Panc1 (cell line): ENCODE data around the gene SMAD5. TPM values are rescaled to one million over a fixed set of nuclear protein-coding genes. Genes with fewer than 3 reads are reported as not detected.

Experiments
- ATAC-seq: fragments of 200-7000 bp; cut with Tn5 transposase; 2 replicates; pipeline ENCODE4 v1.9.1; 2020; ENCODE audit warnings: mild to moderate bottlenecking, moderate library complexity
- BruUV-seq: library from RNA; stranded (reverse); fragments of 400-500 nt; replicated peaks from 2 replicates; lab custom pipeline; 2021; lab: Mats Ljungman, UMichigan
- CTCF ChIA-PET: fragments of 300-600 bp; sonication (Branson Sonifier 250); formaldehyde crosslinking; loops from one replicate; lab custom pipeline; 2022; ENCODE audit warnings: antibody characterized with exemption; lab: Charles Lee
- POLR2A ChIA-PET: fragments of 300-600 bp; sonication (Branson Sonifier 250); formaldehyde crosslinking; loops from one replicate; lab custom pipeline; 2022; ENCODE audit warnings: antibody characterized with exemption; lab: Charles Lee
- DNase-seq: peaks from one replicate; pipeline ENCODE4 v3.0.0-alpha.2; 2010; ENCODE audit warnings: low read depth, low spot score
- H3K27ac ChIP-seq: 2 replicates; pipeline ENCODE4 v1.5.1; 2011; ENCODE audit warnings: mild to moderate bottlenecking, low read length, inconsistent platforms
- H3K27me3 ChIP-seq: fragments of 200-500 bp; sonication (Bioruptor generic); 2 replicates; pipeline ENCODE4 v1.6.0; 2014; ENCODE audit warnings: low read length, inconsistent platforms; ENCODE audit not compliant: control insufficient read depth, insufficient read depth
- H3K36me3 ChIP-seq: fragments of 200-500 bp; sonication (Bioruptor generic); 2 replicates; pipeline ENCODE4 v1.5.1; 2014; ENCODE audit warnings: inconsistent platforms, mild to moderate bottlenecking, low read length, moderate library complexity; ENCODE audit not compliant: control insufficient read depth, insufficient read depth
- H3K4me1 ChIP-seq: 2 replicates; pipeline ENCODE4 v1.5.1; 2011; ENCODE audit warnings: inconsistent platforms, mild to moderate bottlenecking, low read length, moderate library complexity; ENCODE audit not compliant: control insufficient read depth, insufficient read depth
- H3K4me3 ChIP-seq, 2 experiments: 2 replicates each; pipeline ENCODE4 v1.5.1; 2011 to 2012; ENCODE audit warnings: low read depth in 2 of 2, low read length in 2 of 2, mild to moderate bottlenecking in 2 of 2, inconsistent platforms in 1 of 2, moderate library complexity in 1 of 2
- H3K9me3 ChIP-seq: fragments of 200-500 bp; sonication (Bioruptor generic); 2 replicates; pipeline ENCODE4 v1.5.1; 2014; ENCODE audit warnings: low read depth, mild to moderate bottlenecking, inconsistent platforms, low read length, moderate library complexity; ENCODE audit not compliant: control insufficient read depth, insufficient read depth
- POLR2AphosphoS5 ChIP-seq: IDR thresholded peaks from 2 replicates; pipeline ENCODE4 v1.6.1; 2012; ENCODE audit warnings: mild to moderate bottlenecking, low read depth, low read length, moderate library complexity
- SIN3A ChIP-seq: IDR thresholded peaks from 2 replicates; pipeline ENCODE4 v1.6.1; 2012; ENCODE audit warnings: low read depth, mild to moderate bottlenecking, low read length, moderate library complexity, borderline replicate concordance; ENCODE audit not compliant: insufficient read depth
- TCF7L2 ChIP-seq: IDR thresholded peaks from 2 replicates; pipeline ENCODE4 v1.6.1; 2011; ENCODE audit warnings: mild to moderate bottlenecking, low read depth, low read length, inconsistent platforms
- in situ Hi-C: cut with HindIII; loops from 2 replicates; pipeline ENCODE4 v1.10.0; 2016; ENCODE audit warnings: low sequenced_read_pairs, low pct_unique_long_range_greater_than_20kb
- intact Hi-C: fragments of 100-400 bp; cut with micrococcal nuclease; formaldehyde crosslinking; loops from one replicate; pipeline ENCODE4 v1.10.0; 2022; ENCODE audit not compliant: unreplicated experiment
- total RNA-seq: library from RNA; stranded (reverse); gene quantifications from one replicate; pipeline ENCODE4 v1.2.1, GENCODE V29; 2021; ENCODE audit not compliant: unreplicated experiment
- TF ChIP-seq, protein P1 (sequence below), 2 experiments: IDR thresholded peaks; 2 replicates each; pipeline ENCODE4 v1.6.1; 2011 to 2012; ENCODE audit warnings: low read depth in 2 of 2, control low read depth in 1 of 2, low read length in 1 of 2, mild to moderate bottlenecking in 1 of 2, moderate library complexity in 1 of 2; ENCODE audit not compliant: insufficient read depth in 1 of 2
- TF ChIP-seq, protein P2 (sequence below): fragments of 450-650 bp; IDR thresholded peaks from 2 replicates; pipeline ENCODE4 v1.5.1; 2017; ENCODE audit warnings: mild to moderate bottlenecking

The SMAD5 gene
- total RNA-seq, 1 experiment from 2014 or later = 61.5 TPM

DNA sequence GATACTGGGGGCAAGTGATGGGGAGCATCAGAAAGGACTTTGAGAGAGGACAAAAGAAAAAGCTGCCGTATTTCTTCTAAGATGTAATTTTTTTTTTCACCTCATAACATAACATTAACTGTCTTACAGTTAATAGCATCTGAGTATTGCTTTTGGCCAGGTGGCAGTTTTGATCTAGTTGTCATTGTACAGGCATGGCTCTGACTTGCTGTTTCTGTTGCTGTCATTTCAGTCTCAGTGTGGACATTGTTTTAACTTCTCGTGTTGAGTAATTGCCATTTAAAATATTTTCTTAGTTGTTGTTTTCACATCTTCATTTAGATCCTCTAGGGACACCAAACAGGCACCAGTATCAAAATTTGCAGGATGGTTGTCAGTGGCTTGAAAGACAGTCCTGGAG, 12.4 kb downstream of the SMAD5 start:
- H3K36me3 ChIP-seq = peaks cover 2% of the 10 kb centered on the region; the same call in 1 of the 2 replicates
- H3K4me1 ChIP-seq = peaks cover 20% of the 10 kb centered on the region
- H3K9me3 ChIP-seq = no peaks in the 10 kb centered on the region
- H3K27me3 ChIP-seq = no peaks in the 10 kb centered on the region
- POLR2A ChIA-PET = no interaction called here
- BruUV-seq = no TSS peak
- no peak for DNase-seq
- TF ChIP-seq SIN3A = no peak
- TF ChIP-seq POLR2AphosphoS5 = no peak
- H3K27ac ChIP-seq = no peak overlapping the region
- intact Hi-C loops = no loop called here
- no peak for ATAC-seq
- CTCF ChIA-PET = no interaction called here
- no peak overlapping the region for H3K4me3 ChIP-seq
- in situ Hi-C loops = no loop called here

DNA sequence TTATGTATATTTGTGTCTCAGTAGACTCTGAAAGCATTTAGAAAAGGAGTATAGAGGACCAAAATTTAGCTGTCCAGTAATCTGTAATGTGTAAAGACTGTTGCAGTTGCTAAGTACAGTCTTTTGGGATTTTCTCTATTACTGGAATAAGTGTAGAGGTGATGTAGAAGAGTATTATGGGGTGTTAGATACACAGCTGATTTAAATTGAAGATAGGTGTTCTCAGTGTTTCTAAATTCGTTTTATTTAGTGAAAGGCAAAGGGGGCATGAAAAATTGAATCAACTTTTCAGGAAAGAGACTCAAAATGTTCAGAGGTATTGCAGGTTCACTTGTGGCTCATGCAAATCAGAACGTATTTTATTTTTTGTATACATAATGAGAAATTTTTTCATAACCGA, 13.6 kb downstream of the SMAD5 start:
- H3K4me3 ChIP-seq = no peak overlapping the region
- H3K9me3 ChIP-seq = no peaks in the 10 kb centered on the region
- no peak overlapping the region for H3K27ac ChIP-seq
- no peaks in the 10 kb centered on the region for H3K27me3 ChIP-seq
- no TSS peak for BruUV-seq
- intact Hi-C loops (no loop called here), in situ Hi-C loops (no loop called here)
- DNase-seq = no peak
- H3K4me1 ChIP-seq = peaks cover 20% of the 10 kb centered on the region
- TF ChIP-seq, protein P1, sequence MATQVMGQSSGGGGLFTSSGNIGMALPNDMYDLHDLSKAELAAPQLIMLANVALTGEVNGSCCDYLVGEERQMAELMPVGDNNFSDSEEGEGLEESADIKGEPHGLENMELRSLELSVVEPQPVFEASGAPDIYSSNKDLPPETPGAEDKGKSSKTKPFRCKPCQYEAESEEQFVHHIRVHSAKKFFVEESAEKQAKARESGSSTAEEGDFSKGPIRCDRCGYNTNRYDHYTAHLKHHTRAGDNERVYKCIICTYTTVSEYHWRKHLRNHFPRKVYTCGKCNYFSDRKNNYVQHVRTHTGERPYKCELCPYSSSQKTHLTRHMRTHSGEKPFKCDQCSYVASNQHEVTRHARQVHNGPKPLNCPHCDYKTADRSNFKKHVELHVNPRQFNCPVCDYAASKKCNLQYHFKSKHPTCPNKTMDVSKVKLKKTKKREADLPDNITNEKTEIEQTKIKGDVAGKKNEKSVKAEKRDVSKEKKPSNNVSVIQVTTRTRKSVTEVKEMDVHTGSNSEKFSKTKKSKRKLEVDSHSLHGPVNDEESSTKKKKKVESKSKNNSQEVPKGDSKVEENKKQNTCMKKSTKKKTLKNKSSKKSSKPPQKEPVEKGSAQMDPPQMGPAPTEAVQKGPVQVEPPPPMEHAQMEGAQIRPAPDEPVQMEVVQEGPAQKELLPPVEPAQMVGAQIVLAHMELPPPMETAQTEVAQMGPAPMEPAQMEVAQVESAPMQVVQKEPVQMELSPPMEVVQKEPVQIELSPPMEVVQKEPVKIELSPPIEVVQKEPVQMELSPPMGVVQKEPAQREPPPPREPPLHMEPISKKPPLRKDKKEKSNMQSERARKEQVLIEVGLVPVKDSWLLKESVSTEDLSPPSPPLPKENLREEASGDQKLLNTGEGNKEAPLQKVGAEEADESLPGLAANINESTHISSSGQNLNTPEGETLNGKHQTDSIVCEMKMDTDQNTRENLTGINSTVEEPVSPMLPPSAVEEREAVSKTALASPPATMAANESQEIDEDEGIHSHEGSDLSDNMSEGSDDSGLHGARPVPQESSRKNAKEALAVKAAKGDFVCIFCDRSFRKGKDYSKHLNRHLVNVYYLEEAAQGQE (IDR thresholded peaks at IDR 0.05; ENCODE audit: insufficient read depth in 1 of 2, low read depth in 2 of 2, low read length in 1 of 2) = no peak
- no peak for TF ChIP-seq SIN3A
- ChIA-PET POLR2A (interaction anchor here (0.6 kb wide), 1 partner anchor 18 kb away, joined by 3 read pairs; no protein-coding TSS in a partner anchor), CTCF (no interaction called here)
- H3K36me3 ChIP-seq = peaks cover 2% of the 10 kb centered on the region; the same call in 1 of the 2 replicates
- ATAC-seq = no peak

DNA sequence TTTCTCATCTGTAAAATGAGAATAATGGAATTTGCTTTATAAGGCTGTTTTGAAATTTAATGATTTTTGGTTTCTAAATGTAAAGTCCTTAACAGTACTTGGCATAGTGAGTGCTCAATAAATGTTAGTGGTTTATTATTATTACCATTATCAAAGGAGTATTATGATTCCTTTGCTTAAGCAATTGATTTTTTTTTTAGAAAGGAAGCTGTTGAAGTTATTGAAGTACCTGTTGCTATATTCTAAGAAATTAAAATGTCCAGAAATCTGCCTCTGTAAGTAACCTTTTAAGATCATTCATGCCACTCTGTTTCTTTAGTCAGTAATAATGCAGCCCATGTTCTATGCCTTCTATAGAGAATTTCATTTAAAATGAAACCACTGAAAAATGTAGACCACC, 15.0 kb downstream of the SMAD5 start:
- no peak for TF ChIP-seq SIN3A
- TF ChIP-seq, protein P2, sequence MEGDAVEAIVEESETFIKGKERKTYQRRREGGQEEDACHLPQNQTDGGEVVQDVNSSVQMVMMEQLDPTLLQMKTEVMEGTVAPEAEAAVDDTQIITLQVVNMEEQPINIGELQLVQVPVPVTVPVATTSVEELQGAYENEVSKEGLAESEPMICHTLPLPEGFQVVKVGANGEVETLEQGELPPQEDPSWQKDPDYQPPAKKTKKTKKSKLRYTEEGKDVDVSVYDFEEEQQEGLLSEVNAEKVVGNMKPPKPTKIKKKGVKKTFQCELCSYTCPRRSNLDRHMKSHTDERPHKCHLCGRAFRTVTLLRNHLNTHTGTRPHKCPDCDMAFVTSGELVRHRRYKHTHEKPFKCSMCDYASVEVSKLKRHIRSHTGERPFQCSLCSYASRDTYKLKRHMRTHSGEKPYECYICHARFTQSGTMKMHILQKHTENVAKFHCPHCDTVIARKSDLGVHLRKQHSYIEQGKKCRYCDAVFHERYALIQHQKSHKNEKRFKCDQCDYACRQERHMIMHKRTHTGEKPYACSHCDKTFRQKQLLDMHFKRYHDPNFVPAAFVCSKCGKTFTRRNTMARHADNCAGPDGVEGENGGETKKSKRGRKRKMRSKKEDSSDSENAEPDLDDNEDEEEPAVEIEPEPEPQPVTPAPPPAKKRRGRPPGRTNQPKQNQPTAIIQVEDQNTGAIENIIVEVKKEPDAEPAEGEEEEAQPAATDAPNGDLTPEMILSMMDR = no peak
- no peak for TF ChIP-seq TCF7L2
- TF ChIP-seq, protein P1 (IDR thresholded peaks at IDR 0.05; ENCODE audit: insufficient read depth in 1 of 2, low read depth in 2 of 2, low read length in 1 of 2) = no peak
- TF ChIP-seq POLR2AphosphoS5 = no peak
- ATAC-seq (no peak), DNase-seq (no peak)
- intact Hi-C loops (no loop called here), in situ Hi-C loops (no loop called here)
- Histone ChIP-seq H3K4me1 (peaks cover 16% of the 10 kb centered on the region), H3K4me3 (no peak overlapping the region), H3K9me3 (no peaks in the 10 kb centered on the region), H3K27me3 (no peaks in the 10 kb centered on the region), H3K27ac (no peak overlapping the region), H3K36me3 (peaks cover 2% of the 10 kb centered on the region; the same call in 1 of the 2 replicates)
- ChIA-PET POLR2A (no interaction called here), CTCF (no interaction called here)
- BruUV-seq = no TSS peak
